GM18505 (cell line): ENCODE measurements around the gene SLC5A10.

Experiments used
- ATAC-seq: cut with Tn5 transposase; IDR thresholded peaks from one replicate; pipeline ENCODE4 v1.9.1; 2021; ENCODE audit not compliant: unreplicated experiment
- POLR2A ChIP-seq: IDR thresholded peaks from 4 replicates; pipeline ENCODE4 v1.6.1; 2011; ENCODE audit warnings: borderline replicate concordance; ENCODE audit not compliant: insufficient read depth, insufficient read length; ENCODE audit errors: extremely low read depth

The SLC5A10 gene

DNA sequence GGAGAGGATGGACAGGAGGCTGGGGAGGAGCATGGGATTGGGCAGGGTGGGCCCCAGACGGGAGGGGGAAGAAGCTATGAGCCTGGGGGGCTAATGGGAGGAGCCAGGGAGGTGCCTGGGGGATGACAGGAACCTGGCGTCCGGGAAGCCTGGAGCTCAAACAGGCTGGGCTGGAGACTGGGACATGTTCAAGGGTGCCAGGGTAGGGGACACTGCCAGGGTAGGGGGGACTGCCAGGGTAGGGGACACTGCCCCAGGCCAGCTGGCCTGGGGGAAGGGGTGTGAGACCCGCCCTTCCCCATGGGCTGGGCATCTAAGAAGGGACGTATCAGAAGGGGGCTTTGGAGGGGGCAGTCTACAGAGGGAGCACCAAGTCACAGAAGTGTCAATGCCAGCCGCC lies 59.6 kb downstream of the SLC5A10 start:
- TF ChIP-seq POLR2A, result no peak
- ATAC-seq, result no peak

GRCh38 chr17:19012171-19013080 lies 60.5 kb downstream of the SLC5A10 start:
- no peak for ATAC-seq
- TF ChIP-seq POLR2A, result no peak

DNA sequence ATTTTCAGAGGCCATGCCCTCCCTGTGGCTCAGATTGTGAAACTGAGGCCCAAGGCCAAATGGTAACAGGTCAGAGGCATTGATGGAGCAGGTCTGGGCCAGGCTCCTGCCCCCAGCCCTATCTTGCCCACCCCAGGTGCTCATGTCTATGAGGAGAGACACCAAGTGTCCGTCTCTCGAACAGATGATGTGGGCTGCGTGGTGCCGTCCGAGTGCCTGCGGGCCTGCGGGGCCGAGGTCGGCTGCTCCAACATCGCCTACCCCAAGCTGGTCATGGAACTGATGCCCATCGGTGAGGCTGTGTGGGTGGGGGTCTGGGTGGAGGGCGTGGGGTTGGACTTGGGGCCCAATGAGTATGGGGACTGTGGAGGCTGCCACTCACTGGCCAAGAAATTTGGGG lies 61.3 kb downstream of the SLC5A10 start:
- TF ChIP-seq POLR2A, result no peak
- no peak for ATAC-seq

GRCh38 chr17:19013806-19014627 lies 62.1 kb downstream of the SLC5A10 start:
- ATAC-seq, result no peak
- no peak for TF ChIP-seq POLR2A

DNA sequence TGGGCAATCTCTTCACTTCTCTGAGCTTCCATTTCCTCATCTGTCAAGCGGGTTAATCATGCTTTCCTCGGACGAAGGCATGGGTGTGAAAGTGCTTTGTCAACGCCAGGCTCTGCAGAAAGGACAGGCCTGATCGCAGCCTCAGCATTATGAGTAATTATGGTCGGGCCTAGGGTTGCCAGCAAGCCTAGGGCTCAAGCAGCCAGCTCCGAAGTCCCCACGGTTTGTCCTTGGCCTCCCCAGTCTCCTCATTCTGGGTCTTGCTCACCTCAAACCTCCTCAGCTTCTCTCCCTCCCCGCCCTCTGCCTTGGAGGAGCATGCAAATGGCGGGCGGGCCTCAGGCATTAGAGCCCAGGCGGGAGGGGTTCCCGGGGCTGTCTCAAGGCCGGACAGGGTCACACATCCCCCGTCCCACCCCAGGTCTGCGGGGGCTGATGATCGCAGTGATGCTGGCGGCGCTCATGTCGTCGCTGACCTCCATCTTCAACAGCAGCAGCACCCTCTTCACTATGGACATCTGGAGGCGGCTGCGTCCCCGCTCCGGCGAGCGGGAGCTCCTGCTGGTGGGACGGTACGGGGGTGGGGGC lies 62.8 kb downstream of the SLC5A10 start:
- no peak for ATAC-seq
- no peak for TF ChIP-seq POLR2A

DNA sequence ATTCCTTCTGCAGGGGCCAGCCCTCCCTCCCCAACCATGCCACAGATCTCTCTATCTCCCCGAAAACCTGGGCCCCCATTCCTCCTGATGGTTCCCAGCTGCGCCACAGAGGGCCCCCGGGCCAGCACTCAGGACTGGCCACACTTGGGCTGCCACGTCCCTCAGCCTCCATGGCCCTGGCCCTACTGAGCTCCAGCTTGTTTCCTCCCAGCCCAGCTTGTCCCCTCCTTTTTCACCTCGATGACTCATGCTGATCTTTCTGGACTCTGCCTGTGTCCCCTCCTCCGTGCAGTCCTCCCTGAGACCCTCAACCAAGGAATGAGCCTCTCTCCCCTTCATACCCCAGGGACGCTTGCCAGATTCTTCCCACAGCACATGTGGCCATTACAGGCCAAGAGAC lies 63.5 kb downstream of the SLC5A10 start:
- no peak for TF ChIP-seq POLR2A
- ATAC-seq, result no peak

DNA sequence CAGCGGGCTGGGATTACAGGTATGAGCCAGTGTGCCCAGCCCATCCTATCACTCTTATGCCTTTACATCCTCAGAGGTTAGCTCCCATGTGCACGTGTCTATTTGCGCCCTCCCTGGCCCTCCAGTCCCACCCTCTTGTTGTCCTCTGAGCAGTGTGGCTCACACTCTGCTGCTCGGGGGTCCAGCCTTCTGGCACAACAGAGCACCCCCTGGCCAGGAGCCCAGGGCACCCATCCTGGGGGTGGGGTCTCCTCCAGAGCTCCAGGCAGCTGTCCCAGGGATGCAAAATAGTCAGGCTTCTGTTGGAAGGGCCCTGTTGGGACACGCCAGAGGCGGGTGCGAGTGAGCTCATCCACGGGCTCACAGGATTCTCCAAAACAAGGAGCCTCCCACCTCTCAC lies 64.3 kb downstream of the SLC5A10 start:
- ATAC-seq, result no peak
- TF ChIP-seq POLR2A, result no peak

GRCh38 chr17:19016881-19017280 lies 64.9 kb downstream of the SLC5A10 start:
- ATAC-seq, result no peak
- no peak for TF ChIP-seq POLR2A

DNA sequence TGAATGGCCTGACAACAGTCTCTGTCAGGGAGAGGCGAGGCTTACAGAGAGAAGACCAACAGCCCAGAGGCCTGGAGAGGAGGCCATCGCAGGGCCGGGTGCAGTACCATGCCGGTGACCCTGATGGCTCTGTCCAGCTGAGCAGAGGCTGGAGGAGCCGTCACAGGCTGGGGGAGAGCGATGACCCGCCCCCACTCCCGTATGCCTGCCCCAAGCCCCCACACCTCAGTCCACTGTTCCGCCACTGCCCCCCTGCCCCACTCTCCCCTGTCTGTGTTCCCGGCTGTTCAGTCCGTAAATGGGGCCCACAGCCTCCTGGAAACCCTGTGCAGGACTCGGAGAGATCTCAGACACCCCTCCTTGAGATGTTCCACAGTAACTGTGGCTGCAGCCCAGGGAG lies 65.4 kb downstream of the SLC5A10 start:
- no peak for TF ChIP-seq POLR2A
- no peak for ATAC-seq

GRCh38 chr17:19017804-19018599 lies 66.0 kb downstream of the SLC5A10 start:
- TF ChIP-seq POLR2A, result no peak
- ATAC-seq, result no peak

DNA sequence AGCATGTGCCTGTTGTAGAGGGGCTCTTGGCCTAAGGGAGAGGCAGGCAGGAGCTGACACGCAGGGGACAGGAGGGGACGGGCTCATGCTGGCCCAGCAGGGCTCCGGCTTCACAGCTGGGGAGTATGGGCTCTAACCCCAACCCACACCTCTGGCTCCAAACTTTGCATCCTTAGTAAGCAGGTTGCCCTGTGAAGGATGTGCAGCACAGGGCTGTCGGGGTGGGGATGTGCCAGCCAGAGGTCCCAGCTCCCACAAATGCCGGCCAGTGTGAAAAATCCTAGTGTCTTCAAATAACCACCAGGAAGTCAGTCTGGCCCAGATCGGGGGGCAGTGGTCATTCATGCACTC lies 66.6 kb downstream of the SLC5A10 start:
- ATAC-seq, result no peak
- no peak for TF ChIP-seq POLR2A

DNA sequence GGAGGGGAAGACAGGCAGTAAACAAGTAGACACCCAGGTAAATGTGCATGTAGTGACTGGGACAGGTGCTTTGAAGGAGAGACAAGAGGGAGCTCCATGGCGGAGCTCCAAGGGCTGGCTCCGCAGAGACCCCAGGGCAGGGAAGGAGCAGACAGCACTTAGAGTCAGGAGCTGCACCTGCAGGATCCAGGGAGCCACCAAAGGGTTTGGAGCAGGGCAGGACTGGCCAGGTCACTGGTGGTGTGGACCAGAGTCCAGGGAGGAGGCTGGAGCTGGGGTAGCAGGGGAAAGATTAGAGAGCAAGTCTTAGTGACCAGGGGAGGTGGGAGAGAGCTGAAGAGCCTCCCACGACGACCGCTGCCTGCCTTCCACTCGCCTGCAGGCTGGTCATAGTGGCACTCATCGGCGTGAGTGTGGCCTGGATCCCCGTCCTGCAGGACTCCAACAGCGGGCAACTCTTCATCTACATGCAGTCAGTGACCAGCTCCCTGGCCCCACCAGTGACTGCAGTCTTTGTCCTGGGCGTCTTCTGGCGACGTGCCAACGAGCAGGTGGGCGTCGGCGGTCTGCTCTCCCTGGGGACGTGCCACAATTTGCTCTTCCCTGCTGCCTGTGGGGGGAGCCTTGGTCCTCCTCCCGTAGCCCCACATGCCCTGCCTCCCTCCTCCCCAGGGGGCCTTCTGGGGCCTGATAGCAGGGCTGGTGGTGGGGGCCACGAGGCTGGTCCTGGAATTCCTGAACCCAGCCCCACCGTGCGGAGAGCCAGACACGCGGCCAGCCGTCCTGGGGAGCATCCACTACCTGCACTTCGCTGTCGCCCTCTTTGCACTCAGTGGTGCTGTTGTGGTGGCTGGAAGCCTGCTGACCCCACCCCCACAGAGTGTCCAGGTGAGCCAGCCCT lies 67.3 kb downstream of the SLC5A10 start:
- peak; percentile 23 for TF ChIP-seq POLR2A
- ATAC-seq, result no peak
